Panc1 (cell line): ENCODE data around the gene NOL9.

Source experiments
- POLR2AphosphoS5 ChIP-seq: IDR thresholded peaks from 2 replicates; pipeline ENCODE4 v1.6.1; 2012; ENCODE audit warnings: mild to moderate bottlenecking, low read depth, low read length, moderate library complexity
- REST ChIP-seq, 2 experiments: IDR thresholded peaks; 2 replicates each; pipeline ENCODE4 v1.6.1; 2011 to 2012; ENCODE audit warnings: low read depth in 2 of 2, control low read depth in 1 of 2, low read length in 1 of 2, mild to moderate bottlenecking in 1 of 2, moderate library complexity in 1 of 2; ENCODE audit not compliant: insufficient read depth in 1 of 2
- TCF7L2 ChIP-seq: IDR thresholded peaks from 2 replicates; pipeline ENCODE4 v1.6.1; 2011; ENCODE audit warnings: mild to moderate bottlenecking, low read depth, low read length, inconsistent platforms
- TF ChIP-seq, protein P1 (sequence below): fragments of 450-650 bp; IDR thresholded peaks from 2 replicates; pipeline ENCODE4 v1.5.1; 2017; ENCODE audit warnings: mild to moderate bottlenecking

DNA sequence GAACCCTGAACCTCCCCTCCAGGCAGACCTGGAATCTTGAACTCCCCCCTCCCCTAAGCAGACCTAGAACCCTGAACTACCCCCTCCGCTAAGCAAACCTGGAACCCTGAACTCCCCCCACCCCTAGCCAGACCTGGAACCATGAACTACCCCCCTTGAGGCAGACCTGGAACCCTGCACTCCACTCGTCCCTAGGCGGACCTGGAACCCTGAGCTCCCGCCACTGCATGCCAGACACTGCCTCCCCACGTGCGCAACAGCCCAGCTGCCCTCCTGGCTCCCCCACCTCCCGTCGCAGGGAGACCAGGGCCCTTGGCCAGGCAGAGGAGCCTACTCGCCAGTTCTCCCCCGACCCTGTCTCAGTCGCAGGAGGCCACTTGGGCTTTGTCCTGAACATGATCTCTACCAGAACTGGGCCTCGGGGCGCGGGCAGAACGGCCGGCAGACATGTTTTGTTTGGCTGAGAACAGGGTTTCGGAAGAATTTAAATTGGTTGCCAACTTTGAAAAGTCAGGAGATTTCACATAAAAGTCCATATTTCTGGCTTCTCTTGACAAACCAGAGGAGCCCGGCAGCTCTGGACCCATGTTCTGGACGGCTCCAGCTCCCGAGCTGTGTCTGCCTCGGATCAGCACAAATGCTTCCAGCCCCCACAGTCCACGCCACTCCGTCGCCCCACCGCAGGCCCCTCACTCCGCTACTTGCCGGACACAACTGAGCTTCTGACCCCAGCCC, 53.6 kb downstream of the NOL9 start:
- TF ChIP-seq REST (IDR thresholded peaks at IDR 0.05; ENCODE audit: insufficient read depth in 1 of 2, low read depth in 2 of 2, low read length in 1 of 2) (no peak), POLR2AphosphoS5 (no peak), TCF7L2 (no peak)
- TF ChIP-seq, protein P1, sequence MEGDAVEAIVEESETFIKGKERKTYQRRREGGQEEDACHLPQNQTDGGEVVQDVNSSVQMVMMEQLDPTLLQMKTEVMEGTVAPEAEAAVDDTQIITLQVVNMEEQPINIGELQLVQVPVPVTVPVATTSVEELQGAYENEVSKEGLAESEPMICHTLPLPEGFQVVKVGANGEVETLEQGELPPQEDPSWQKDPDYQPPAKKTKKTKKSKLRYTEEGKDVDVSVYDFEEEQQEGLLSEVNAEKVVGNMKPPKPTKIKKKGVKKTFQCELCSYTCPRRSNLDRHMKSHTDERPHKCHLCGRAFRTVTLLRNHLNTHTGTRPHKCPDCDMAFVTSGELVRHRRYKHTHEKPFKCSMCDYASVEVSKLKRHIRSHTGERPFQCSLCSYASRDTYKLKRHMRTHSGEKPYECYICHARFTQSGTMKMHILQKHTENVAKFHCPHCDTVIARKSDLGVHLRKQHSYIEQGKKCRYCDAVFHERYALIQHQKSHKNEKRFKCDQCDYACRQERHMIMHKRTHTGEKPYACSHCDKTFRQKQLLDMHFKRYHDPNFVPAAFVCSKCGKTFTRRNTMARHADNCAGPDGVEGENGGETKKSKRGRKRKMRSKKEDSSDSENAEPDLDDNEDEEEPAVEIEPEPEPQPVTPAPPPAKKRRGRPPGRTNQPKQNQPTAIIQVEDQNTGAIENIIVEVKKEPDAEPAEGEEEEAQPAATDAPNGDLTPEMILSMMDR = no peak
